A673 (cell line): ENCODE data around the gene AP4B1.

Experiments used
- EZH2 ChIP-seq: fragments of 200-600 bp; sonication (generic); IDR thresholded peaks from 2 replicates; pipeline ENCODE4 v1.6.1; 2017; ENCODE audit warnings: borderline replicate concordance, low read depth, mild to moderate bottlenecking, mixed read lengths, antibody characterized with exemption, low read length; ENCODE audit not compliant: poor library complexity, severe bottlenecking
- TF ChIP-seq, protein P1 (sequence below): fragments of 300-800, 200-600 bp; sonication (generic); conservative IDR thresholded peaks from 2 replicates; pipeline ENCODE4 v1.5.1; 2017; ENCODE audit warnings: low read depth, mild to moderate bottlenecking, antibody characterized with exemption, low read length, moderate library complexity, mixed read lengths

DNA sequence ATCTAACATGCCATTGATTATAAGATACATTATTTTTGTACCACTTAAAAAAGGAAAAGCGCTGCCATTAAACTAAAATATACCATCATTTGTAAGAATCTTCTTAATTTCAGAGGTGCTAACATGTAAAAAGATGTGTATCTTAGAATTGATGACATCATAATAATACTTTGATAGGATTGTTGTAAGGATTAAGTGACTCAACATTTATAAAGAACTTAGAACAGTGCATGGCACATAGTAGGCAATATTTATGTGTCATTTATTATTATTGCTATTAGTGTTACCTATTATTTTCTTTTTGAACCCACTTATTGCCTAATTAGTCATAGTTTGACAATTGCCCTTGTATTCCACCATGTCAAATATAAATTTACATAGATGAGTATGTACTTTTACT lies 46.3 kb upstream of the AP4B1 start:
- TF ChIP-seq, protein P1, sequence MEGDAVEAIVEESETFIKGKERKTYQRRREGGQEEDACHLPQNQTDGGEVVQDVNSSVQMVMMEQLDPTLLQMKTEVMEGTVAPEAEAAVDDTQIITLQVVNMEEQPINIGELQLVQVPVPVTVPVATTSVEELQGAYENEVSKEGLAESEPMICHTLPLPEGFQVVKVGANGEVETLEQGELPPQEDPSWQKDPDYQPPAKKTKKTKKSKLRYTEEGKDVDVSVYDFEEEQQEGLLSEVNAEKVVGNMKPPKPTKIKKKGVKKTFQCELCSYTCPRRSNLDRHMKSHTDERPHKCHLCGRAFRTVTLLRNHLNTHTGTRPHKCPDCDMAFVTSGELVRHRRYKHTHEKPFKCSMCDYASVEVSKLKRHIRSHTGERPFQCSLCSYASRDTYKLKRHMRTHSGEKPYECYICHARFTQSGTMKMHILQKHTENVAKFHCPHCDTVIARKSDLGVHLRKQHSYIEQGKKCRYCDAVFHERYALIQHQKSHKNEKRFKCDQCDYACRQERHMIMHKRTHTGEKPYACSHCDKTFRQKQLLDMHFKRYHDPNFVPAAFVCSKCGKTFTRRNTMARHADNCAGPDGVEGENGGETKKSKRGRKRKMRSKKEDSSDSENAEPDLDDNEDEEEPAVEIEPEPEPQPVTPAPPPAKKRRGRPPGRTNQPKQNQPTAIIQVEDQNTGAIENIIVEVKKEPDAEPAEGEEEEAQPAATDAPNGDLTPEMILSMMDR: no peak
- no peak for TF ChIP-seq EZH2
